Tibial nerve (tissue), 4 donors: ENCODE measurements around the gene TPSG1. TPM values are rescaled to one million over a fixed set of nuclear protein-coding genes. Genes with fewer than 3 reads are reported as not detected.
"Not testable (repeated sequence)": the region's sequence is repeated elsewhere in the genome, so short reads cannot be mapped to it uniquely, and the experiment has no call there.

Source experiments
- DNase-seq, 2 donors: peaks; one replicate each; pipeline ENCODE4 v3.0.0-alpha.2; 2019; ENCODE audit warnings: low spot score in 2 of 2
- H3K27ac ChIP-seq, 4 donors: fragments of 200-600 bp; sonication (generic) in 3 of 4; one replicate each; pipeline ENCODE4 v1.5.1; 2017 to 2019; ENCODE audit warnings: mild to moderate bottlenecking in 1 of 4
- H3K27me3 ChIP-seq, 2 donors: fragments of 200-600 bp; sonication (generic) in 1 of 2; one replicate each; pipeline versions ENCODE4 v1.5.1 to v1.6.0; 2017 to 2019
- H3K36me3 ChIP-seq, 3 donors: fragments of 200-600 bp; sonication (generic); one replicate each; pipeline ENCODE4 v1.5.1; 2018 to 2019
- H3K4me1 ChIP-seq, 4 donors: fragments of 200-600 bp; sonication (generic) in 3 of 4; one replicate each; pipeline ENCODE4 v1.5.1; 2017 to 2019
- H3K4me3 ChIP-seq, 4 donors: fragments of 200-600 bp; sonication (generic) in 3 of 4; one replicate each; pipeline ENCODE4 v1.5.1; 2017 to 2019; ENCODE audit warnings: mild to moderate bottlenecking in 1 of 4, moderate library complexity in 1 of 4
- H3K9me3 ChIP-seq, 4 donors: fragments of 200-600 bp; sonication (generic) in 3 of 4; one replicate each; pipeline ENCODE4 v1.5.1; 2017 to 2019
- CTCF ChIP-seq, 5 experiments: fragments of 200-600 bp in 3 of 5; fragments of 450-650 bp in 2 of 5; sonication (generic) in 3 of 5; IDR thresholded peaks; one replicate each; pipeline ENCODE4 v1.5.1; 2016 to 2019; ENCODE audit warnings: antibody characterized with exemption in 5 of 5, mild to moderate bottlenecking in 3 of 5, moderate library complexity in 2 of 5
- EP300 ChIP-seq, 2 donors: sonication (generic); formaldehyde crosslinking; IDR thresholded peaks; one replicate each; pipeline ENCODE4 v1.6.1; 2017; ENCODE audit warnings: antibody characterized with exemption in 2 of 2, mild to moderate bottlenecking in 1 of 2
- POLR2A ChIP-seq, 2 donors: fragments of 450-650 bp; IDR thresholded peaks; one replicate each; pipeline ENCODE4 v1.6.1; 2017; ENCODE audit warnings: antibody characterized with exemption in 2 of 2, mild to moderate bottlenecking in 2 of 2, moderate library complexity in 2 of 2
- WGBS, 2 donors: methylation state at CpG; one replicate each; pipeline ENCODE4 v1.1.5; 2018; 5-methylcytosine and 5-hydroxymethylcytosine counted together
- total RNA-seq, 4 donors: library from RNA; depleted of rRNA; stranded (reverse); fragments of >200 nt; gene quantifications; one replicate each; pipeline ENCODE4 v1.1.0, GENCODE V29; 2016

Gene TPSG1
- total RNA-seq, 4 donors from 2014 or later: 2.5 TPM; not detected in 3

DNA sequence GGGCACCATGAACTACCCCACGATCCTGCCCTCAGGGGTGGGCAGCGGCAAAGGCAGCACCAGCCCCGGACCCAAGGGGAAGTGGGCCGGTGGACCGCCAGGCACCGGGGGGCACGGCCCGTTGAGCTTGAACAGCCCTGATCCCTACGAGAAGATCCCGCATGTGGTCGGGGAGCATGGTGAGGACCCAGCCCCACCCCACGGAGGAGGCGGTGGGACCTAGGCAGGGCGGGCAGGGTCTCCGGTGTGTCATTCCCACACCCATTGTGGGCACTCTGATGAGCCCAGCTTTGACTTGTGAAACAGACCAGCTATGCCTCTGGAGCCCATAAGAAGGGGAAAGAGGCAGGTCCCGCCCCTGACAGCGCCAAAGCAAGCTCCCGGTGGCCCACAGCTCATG, 22.8 kb downstream of the TPSG1 start:
- H3K4me1 ChIP-seq: no peaks in the 10 kb centered on the region
- H3K27ac ChIP-seq: no peak overlapping the region
- H3K4me3 ChIP-seq: no peak overlapping the region
- H3K27me3 ChIP-seq: no peaks in the 10 kb centered on the region
- no peaks in the 10 kb centered on the region for H3K36me3 ChIP-seq
- TF ChIP-seq POLR2A (IDR thresholded peaks at IDR 0.05) (no peak), EP300 (IDR thresholded peaks at IDR 0.05) (no peak), CTCF (IDR thresholded peaks at IDR 0.05) (no peak)
- no peak for DNase-seq
- WGBS, 2 donors: 89 to 92% methylated on average over 15 to 18 of the region's 18 CpGs
- no peaks in the 10 kb centered on the region for H3K9me3 ChIP-seq

DNA sequence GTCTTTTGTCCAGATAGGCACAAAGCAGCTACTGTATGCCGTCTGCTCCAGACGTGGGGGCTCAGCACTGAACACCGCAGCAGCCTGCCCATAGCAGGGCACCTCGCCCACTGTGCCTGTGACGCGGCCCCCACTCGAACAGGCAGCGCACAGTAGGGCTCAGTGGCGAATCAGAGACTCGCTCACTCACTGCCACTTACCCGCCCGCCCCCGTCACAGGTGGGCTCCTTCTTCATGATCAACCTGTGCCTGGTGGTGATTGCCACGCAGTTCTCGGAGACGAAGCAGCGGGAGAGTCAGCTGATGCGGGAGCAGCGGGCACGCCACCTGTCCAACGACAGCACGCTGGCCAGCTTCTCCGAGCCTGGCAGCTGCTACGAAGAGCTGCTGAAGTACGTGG, 23.6 kb downstream of the TPSG1 start:
- H3K27me3 ChIP-seq: peaks cover 0 to 1% of the 10 kb centered on the region in 2 donors
- no peaks in the 10 kb centered on the region for H3K36me3 ChIP-seq

DNA sequence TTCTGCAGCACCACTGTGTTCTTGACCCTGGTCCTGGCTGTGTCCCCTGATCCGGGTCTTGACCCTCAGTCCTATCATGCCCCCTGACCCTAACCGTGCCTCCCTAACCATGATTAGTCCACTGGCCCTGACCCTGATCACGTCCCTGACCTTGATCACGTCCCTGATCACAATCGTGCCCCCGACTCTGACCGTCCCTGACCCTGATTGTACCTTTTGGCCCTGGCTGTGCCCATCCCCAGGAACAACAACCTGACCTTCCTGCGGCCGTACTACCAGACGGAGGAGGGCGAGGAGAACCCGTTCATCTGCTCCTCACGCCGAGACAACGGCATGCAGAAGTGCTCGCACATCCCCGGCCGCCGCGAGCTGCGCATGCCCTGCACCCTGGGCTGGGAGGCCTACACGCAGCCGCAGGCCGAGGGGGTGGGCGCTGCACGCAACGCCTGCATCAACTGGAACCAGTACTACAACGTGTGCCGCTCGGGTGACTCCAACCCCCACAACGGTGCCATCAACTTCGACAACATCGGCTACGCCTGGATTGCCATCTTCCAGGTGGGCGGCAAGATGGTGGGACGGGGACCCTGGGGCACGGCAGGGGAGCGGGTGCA, 24.9 kb downstream of the TPSG1 start:
- Histone ChIP-seq H3K27me3 (peaks cover 0 to 12% of the 10 kb centered on the region in 2 donors), H3K4me3 (no peak overlapping the region), H3K36me3 (no peaks in the 10 kb centered on the region), H3K4me1 (no peaks in the 10 kb centered on the region), H3K9me3 (no peaks in the 10 kb centered on the region), H3K27ac (no peak overlapping the region)
- TF ChIP-seq POLR2A (IDR thresholded peaks at IDR 0.05) (no peak), CTCF (IDR thresholded peaks at IDR 0.05) (no peak), EP300 (IDR thresholded peaks at IDR 0.05) (no peak)
- 89 to 90% methylated on average over 34 to 35 of the region's 38 CpGs for WGBS, 2 donors
- DNase-seq: no peak

More for the DNA sequence above, 23.6 kb downstream of the TPSG1 start:
- no peak for DNase-seq
- H3K4me3 ChIP-seq: no peak overlapping the region
- H3K27ac ChIP-seq: no peak overlapping the region
- no peaks in the 10 kb centered on the region for H3K9me3 ChIP-seq
- TF ChIP-seq POLR2A (IDR thresholded peaks at IDR 0.05) (no peak), CTCF (IDR thresholded peaks at IDR 0.05) (no peak), EP300 (IDR thresholded peaks at IDR 0.05) (no peak)
- 87 to 91% methylated on average over 25 of the region's 25 CpGs for WGBS, 2 donors
- H3K4me1 ChIP-seq: no peaks in the 10 kb centered on the region

DNA sequence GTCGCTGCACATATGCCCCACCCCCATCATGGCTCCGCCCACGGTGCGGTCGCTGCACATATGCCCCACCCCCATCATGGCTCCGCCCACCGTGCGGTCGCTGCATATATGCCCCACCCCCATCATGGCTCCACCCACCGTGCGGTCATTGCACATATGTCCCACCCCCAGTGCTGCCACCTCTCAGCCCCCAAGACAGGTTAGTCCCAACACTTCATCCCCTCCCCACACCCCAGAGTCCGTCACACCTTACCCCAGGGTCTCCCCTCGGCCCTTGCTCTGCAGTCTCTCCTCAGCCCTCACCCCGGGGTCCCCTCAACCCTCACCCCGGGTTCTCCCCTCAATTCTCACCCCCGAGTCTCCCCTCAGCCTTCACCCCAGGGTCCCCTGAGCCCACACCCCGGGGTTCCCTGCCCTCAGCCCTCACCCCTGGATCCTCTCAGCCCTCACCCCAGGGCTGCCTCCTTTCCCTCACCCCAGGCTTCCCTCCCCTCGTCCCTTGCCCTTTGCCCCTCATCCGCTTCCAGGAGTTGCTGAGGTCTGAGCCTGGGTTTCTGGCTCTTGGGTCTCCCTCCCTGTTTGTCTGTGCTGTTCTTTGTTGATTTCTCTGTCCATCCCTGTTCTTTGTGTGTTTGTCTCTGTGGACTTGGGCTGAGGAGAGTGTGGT, 25.6 kb downstream of the TPSG1 start:
- peaks cover 0 to 17% of the 10 kb centered on the region in 2 donors for H3K27me3 ChIP-seq

GRCh38 chr16:1198671-1199346, 26.3 kb downstream of the TPSG1 start:
- 92 to 93% methylated on average over 11 to 28 of the region's 44 CpGs for WGBS, 2 donors
- not testable (repeated sequence) for H3K9me3 ChIP-seq, H3K4me1 ChIP-seq, H3K27ac ChIP-seq, H3K36me3 ChIP-seq, DNase-seq, H3K4me3 ChIP-seq
- peaks cover 0 to 23% of the 10 kb centered on the region in 2 donors for H3K27me3 ChIP-seq

More for the DNA sequence above, 25.6 kb downstream of the TPSG1 start:
- 70 to 82% methylated on average over 11 to 13 of the region's 19 CpGs for WGBS, 2 donors
- Histone ChIP-seq H3K36me3 (no peaks in the 10 kb centered on the region), H3K27ac (no peak overlapping the region), H3K9me3 (no peaks in the 10 kb centered on the region), H3K4me1 (peaks cover 0 to 4% (median 0%) of the 10 kb centered on the region in 4 donors), H3K4me3 (no peak overlapping the region)
- no peak for DNase-seq
- TF ChIP-seq CTCF (IDR thresholded peaks at IDR 0.05): no peak
- no peak for TF ChIP-seq POLR2A (IDR thresholded peaks at IDR 0.05)
- no peak for TF ChIP-seq EP300 (IDR thresholded peaks at IDR 0.05)
